DOHH2 (cell line): Measurements from ENCODE around the gene PKIB.

Source experiments
- H3F3A ChIP-seq: fragments of 200-600 bp; sonication (generic), shearing (Covaris generic); 2 replicates; pipeline ENCODE4 v1.6.0; 2016; ENCODE audit warnings: antibody characterized with exemption, mild to moderate bottlenecking; ENCODE audit not compliant: control insufficient read depth, insufficient read depth
- H3K27ac ChIP-seq: fragments of 200-600 bp; sonication (generic); 2 replicates; pipeline ENCODE4 v1.5.1; 2014; ENCODE audit warnings: low read depth, mild to moderate bottlenecking, low read length, moderate library complexity
- H3K27me3 ChIP-seq: fragments of 200-600 bp; sonication (generic); 2 replicates; pipeline ENCODE4 v1.6.1; 2014; ENCODE audit warnings: mild to moderate bottlenecking, low read length, mixed read lengths; ENCODE audit not compliant: control insufficient read depth
- H3K36me3 ChIP-seq: fragments of 200-600 bp; sonication (generic); 2 replicates; pipeline ENCODE4 v1.6.1; 2014; ENCODE audit warnings: mild to moderate bottlenecking, low read length, moderate library complexity, mixed read lengths; ENCODE audit not compliant: control insufficient read depth
- H3K4me1 ChIP-seq: fragments of 200-600 bp; sonication (generic); 2 replicates; pipeline ENCODE4 v1.6.1; 2014; ENCODE audit warnings: mild to moderate bottlenecking, low read length, mixed read lengths; ENCODE audit not compliant: control insufficient read depth
- H3K4me2 ChIP-seq: fragments of 200-600 bp; sonication (generic); 2 replicates; pipeline ENCODE4 v1.6.0; 2014; ENCODE audit warnings: mild to moderate bottlenecking, low read length, moderate library complexity
- H3K4me3 ChIP-seq: fragments of 200-600 bp; sonication (generic); 2 replicates; pipeline ENCODE4 v1.5.1; 2014; ENCODE audit warnings: mild to moderate bottlenecking, low read length, mixed read lengths
- H3K79me2 ChIP-seq: fragments of 200-600 bp; sonication (generic); 2 replicates; pipeline ENCODE4 v1.6.1; 2014; ENCODE audit warnings: mild to moderate bottlenecking, low read length, mixed read lengths; ENCODE audit not compliant: control insufficient read depth
- H3K9me2 ChIP-seq: fragments of 200-600 bp; sonication (generic); replicated peaks from 2 replicates; pipeline ENCODE4 v1.6.1; 2014; ENCODE audit warnings: mild to moderate bottlenecking, low read length, mixed read lengths; ENCODE audit not compliant: control insufficient read depth
- H3K9me3 ChIP-seq: fragments of 200-600 bp; sonication (generic); 2 replicates; pipeline ENCODE4 v1.6.1; 2014; ENCODE audit warnings: antibody characterized with exemption, low read length, mixed read lengths; ENCODE audit not compliant: control insufficient read depth, insufficient read depth
- H4K20me1 ChIP-seq: fragments of 200-600 bp; sonication (generic); 2 replicates; pipeline ENCODE4 v1.6.0; 2014; ENCODE audit warnings: low read depth, mild to moderate bottlenecking, antibody characterized with exemption, low read length, moderate library complexity; ENCODE audit not compliant: control insufficient read depth, insufficient read depth
- EZH2phosphoT487 ChIP-seq: fragments of 200-600 bp; sonication (generic); IDR thresholded peaks from 2 replicates; pipeline ENCODE4 v1.6.1; 2017; ENCODE audit warnings: borderline replicate concordance, mild to moderate bottlenecking, antibody characterized with exemption, low read length, moderate library complexity, mixed read lengths
- TF ChIP-seq, protein P1 (sequence below): fragments of 200-600 bp; sonication (generic); IDR thresholded peaks from one replicate; pipeline ENCODE4 v1.5.1; 2014; ENCODE audit warnings: antibody characterized with exemption, mild to moderate bottlenecking, low read depth, low read length; ENCODE audit not compliant: poor library complexity, severe bottlenecking

The PKIB gene

DNA sequence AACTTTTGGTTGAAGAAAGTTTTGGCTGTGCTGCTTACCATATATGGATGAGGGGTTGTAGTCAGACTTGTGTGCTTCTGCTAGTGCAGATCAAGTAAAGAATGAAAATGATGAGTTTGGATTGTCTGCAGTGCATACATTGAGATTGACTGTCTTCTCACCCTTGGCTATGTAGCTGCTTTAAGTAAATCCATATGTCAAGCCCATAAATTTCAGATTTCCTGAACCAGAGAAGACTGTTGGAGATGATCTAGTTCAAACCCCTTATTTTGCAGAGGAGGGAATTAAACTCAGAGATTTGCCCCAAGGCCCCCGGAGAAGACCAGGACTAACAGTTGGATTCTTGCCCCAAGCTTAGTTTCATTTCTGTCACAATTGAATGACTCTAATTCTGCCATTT lies 67.2 kb downstream of the PKIB start:
- H3K9me2 ChIP-seq, result no peaks in the 10 kb centered on the region
- no peaks in the 10 kb centered on the region for H3K79me2 ChIP-seq
- no peak overlapping the region for H3K4me2 ChIP-seq
- no peaks in the 10 kb centered on the region for H3K9me3 ChIP-seq
- H3K4me3 ChIP-seq, result no peak overlapping the region
- no peaks in the 10 kb centered on the region for H3K36me3 ChIP-seq
- no peak for TF ChIP-seq EZH2phosphoT487
- TF ChIP-seq, protein P1, sequence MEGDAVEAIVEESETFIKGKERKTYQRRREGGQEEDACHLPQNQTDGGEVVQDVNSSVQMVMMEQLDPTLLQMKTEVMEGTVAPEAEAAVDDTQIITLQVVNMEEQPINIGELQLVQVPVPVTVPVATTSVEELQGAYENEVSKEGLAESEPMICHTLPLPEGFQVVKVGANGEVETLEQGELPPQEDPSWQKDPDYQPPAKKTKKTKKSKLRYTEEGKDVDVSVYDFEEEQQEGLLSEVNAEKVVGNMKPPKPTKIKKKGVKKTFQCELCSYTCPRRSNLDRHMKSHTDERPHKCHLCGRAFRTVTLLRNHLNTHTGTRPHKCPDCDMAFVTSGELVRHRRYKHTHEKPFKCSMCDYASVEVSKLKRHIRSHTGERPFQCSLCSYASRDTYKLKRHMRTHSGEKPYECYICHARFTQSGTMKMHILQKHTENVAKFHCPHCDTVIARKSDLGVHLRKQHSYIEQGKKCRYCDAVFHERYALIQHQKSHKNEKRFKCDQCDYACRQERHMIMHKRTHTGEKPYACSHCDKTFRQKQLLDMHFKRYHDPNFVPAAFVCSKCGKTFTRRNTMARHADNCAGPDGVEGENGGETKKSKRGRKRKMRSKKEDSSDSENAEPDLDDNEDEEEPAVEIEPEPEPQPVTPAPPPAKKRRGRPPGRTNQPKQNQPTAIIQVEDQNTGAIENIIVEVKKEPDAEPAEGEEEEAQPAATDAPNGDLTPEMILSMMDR, result no peak
- no peak overlapping the region for H3K27ac ChIP-seq
- H4K20me1 ChIP-seq, result no peaks in the 10 kb centered on the region
- H3F3A ChIP-seq, result no peaks in the 10 kb centered on the region
- peaks cover 5% of the 10 kb centered on the region for H3K4me1 ChIP-seq
- H3K27me3 ChIP-seq, result no peaks in the 10 kb centered on the region

GRCh38 chr6:122678841-122679240 lies 68.6 kb downstream of the PKIB start:
- no peaks in the 10 kb centered on the region for H3K36me3 ChIP-seq
- H3K4me1 ChIP-seq, result no peaks in the 10 kb centered on the region

DNA sequence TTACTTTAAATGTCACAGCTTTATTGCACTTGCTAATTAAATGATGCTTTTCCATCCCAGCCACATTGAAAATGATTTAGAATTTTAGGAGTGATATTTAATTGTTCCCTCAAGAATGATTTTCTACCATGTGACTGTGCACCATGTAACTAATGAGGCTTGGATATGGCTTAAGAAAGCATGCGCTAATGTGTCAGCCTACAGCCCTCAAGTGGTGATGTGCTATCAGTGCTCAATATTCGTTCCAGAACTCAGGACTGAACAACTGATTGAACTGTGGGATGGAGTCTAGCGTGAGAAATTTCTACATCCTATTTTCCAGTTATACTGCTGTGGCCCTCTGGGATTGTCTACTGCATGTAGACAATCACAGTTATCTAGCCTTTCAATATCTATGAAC lies 71.5 kb downstream of the PKIB start:
- no peaks in the 10 kb centered on the region for H3K27me3 ChIP-seq
- H3K79me2 ChIP-seq, result no peaks in the 10 kb centered on the region
- H3K4me2 ChIP-seq, result no peak overlapping the region
- H3F3A ChIP-seq, result no peaks in the 10 kb centered on the region
- H3K4me3 ChIP-seq, result no peak overlapping the region
- no peaks in the 10 kb centered on the region for H3K36me3 ChIP-seq
- no peaks in the 10 kb centered on the region for H3K4me1 ChIP-seq
- no peaks in the 10 kb centered on the region for H3K9me2 ChIP-seq
- TF ChIP-seq EZH2phosphoT487, result no peak
- TF ChIP-seq, protein P1, result no peak
- H4K20me1 ChIP-seq, result no peaks in the 10 kb centered on the region
- H3K27ac ChIP-seq, result no peak overlapping the region
- no peaks in the 10 kb centered on the region for H3K9me3 ChIP-seq

More at GRCh38 chr6:122678841-122679240, 68.6 kb downstream of the PKIB start:
- no peak overlapping the region for H3K4me2 ChIP-seq
- H3K27me3 ChIP-seq, result no peaks in the 10 kb centered on the region
- H3K9me3 ChIP-seq, result no peaks in the 10 kb centered on the region
- no peaks in the 10 kb centered on the region for H3K79me2 ChIP-seq
- no peaks in the 10 kb centered on the region for H4K20me1 ChIP-seq
- no peaks in the 10 kb centered on the region for H3F3A ChIP-seq
- H3K27ac ChIP-seq, result no peak overlapping the region
- TF ChIP-seq, protein P1, result no peak
- TF ChIP-seq EZH2phosphoT487, result no peak
- no peak overlapping the region for H3K4me3 ChIP-seq
- H3K9me2 ChIP-seq, result no peaks in the 10 kb centered on the region
